Pons (tissue), 1 donor: Measurements from ENCODE around the gene ZBTB7C.

Experiments used
- DNase-seq: peaks from one replicate; pipeline ENCODE4 v3.0.0-alpha.2; 2016; ENCODE audit warnings: low spot score

The ZBTB7C gene

GRCh38 chr18:48254077-48254602 is 155.0 kb downstream of the ZBTB7C start:
- DNase-seq = no peak

GRCh38 chr18:48252525-48252924 is 156.7 kb downstream of the ZBTB7C start:
- DNase-seq = no peak

- no peak for DNase-seq
Observed at GRCh38 chr18:48250918-48251317, 158.3 kb downstream of the ZBTB7C start.

GRCh38 chr18:48250362-48250907 is 158.7 kb downstream of the ZBTB7C start:
- DNase-seq = no peak

- DNase-seq = no peak
Observed at GRCh38 chr18:48249854-48250253, 159.3 kb downstream of the ZBTB7C start.

GRCh38 chr18:48244530-48244929 is 164.7 kb downstream of the ZBTB7C start:
- no peak for DNase-seq

GRCh38 chr18:48238636-48239035 is 170.5 kb downstream of the ZBTB7C start:
- no peak for DNase-seq

- no peak for DNase-seq
Observed at GRCh38 chr18:48238206-48238605, 171.0 kb downstream of the ZBTB7C start.

- DNase-seq = no peak
Observed at GRCh38 chr18:48236822-48237221, 172.4 kb downstream of the ZBTB7C start.

- DNase-seq = peak; percentile 41
Observed at GRCh38 chr18:48230467-48231113, 178.6 kb downstream of the ZBTB7C start.

GRCh38 chr18:48229552-48229981 is 179.6 kb downstream of the ZBTB7C start:
- no peak for DNase-seq

GRCh38 chr18:48228841-48229240 is 180.3 kb downstream of the ZBTB7C start:
- DNase-seq = no peak

GRCh38 chr18:48228301-48228715 is 180.9 kb downstream of the ZBTB7C start:
- DNase-seq = no peak

- DNase-seq = peak; percentile 10
Observed at GRCh38 chr18:48227206-48227605, 182.0 kb downstream of the ZBTB7C start.

GRCh38 chr18:48226401-48226800 is 182.8 kb downstream of the ZBTB7C start:
- no peak for DNase-seq

- no peak for DNase-seq
Observed at GRCh38 chr18:48222118-48222517, 187.1 kb downstream of the ZBTB7C start.

- DNase-seq = peak; percentile 34
Observed at GRCh38 chr18:48219810-48220499, 189.2 kb downstream of the ZBTB7C start.

- DNase-seq = no peak
Observed at GRCh38 chr18:48219037-48219809, 190.0 kb downstream of the ZBTB7C start.

GRCh38 chr18:48218285-48219022 is 190.7 kb downstream of the ZBTB7C start:
- DNase-seq = no peak

- no peak for DNase-seq
Observed at GRCh38 chr18:48217258-48218250, 191.6 kb downstream of the ZBTB7C start.
